Measurements from ENCODE around the gene SMDT1.

SMDT1 gene, protein sequence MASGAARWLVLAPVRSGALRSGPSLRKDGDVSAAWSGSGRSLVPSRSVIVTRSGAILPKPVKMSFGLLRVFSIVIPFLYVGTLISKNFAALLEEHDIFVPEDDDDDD

DNA sequence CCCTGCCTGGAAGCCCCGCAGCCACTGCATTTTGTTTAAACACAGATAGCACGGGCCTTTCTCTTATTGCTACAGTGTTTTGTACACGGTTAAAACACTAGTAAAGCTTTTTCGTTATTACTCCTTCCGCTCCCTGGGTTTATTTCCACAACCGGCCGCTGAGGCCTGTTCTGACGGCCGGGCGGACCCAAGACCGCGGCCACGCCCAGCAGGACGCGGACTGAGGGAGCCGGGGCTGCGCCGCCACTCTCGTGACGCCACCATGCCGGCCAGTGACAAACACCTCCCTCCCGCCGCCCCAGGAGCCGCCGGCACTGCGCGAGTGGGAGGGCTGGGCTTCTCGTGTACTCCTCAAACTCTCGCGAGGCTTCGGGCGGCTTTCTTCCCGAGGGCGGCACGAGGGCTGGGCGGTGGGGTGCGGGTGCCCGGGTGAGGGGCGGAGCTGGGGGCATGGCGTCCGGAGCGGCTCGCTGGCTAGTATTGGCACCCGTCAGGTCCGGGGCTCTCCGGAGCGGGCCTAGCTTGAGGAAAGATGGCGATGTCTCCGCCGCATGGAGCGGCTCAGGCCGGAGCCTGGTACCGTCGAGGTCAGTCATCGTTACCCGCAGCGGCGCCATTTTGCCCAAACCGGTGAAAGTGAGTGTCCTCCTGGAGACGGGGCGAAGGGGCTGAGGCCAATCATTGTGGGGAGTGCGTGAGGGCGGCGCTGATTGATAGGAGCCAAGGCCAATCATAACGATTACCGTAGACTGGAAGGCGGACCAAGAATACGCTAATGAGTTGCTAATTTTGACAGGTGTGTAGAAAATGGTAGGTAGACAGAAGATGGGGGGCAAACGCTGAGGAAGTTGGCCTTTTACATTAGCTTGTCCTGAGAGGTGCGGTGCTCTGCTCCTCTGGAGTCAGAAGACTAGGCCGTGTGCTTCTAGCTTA lies at the start of gene SMDT1:
Gene SMDT1, plus strand, starts transcription at position 382 of the 933 bp plus-strand sequence. Its CDS starts 69 bp downstream, at position 451.
- DNase-seq (ENCODE audit: low read depth in 1 of 2, low spot score in 1 of 2): peak; percentile 96

DNA sequence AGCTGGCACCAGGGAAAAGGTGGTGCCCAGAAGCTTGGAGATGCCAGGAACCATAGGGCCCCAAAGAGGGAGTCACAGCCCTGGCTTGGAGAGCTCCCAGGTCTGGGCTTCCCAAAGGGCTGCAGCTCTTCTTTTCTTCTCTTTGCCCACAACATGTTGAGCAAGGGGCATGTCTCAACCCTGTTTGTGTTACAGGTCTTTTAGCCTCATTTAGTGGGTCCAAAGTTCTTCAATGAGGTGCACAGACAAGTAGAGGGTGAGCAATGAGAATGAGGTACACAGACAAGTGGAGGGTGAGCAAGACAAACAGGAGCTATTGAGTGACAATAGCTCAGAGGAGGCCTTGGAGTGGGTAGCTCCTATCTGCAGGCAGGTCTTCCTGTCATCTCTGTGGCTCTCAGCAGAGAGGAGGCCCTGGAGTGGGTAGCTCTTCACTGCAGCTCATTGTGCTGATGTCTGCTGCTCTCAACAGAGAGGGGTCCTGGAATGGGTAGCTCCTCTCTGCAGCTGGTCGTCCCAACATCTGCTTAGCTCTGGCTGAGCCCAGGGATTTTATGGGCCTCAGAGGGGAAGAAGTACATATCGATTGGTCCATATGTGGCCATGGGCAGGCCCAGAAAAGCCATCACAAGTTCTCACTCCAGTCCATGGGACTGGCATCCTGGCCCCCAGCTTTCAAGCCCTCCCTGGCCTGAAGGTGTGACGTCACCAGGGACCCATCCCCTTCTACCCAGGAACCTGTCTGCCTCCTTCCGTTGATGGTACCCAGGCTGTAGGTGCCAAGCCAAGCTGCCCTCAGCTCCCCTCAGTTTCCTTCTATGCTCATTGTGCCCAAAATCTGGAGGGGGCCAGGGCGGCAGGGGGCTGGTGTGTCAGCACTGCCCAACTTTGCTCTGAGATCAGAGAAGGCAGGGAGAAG lies 46.0 kb upstream of the SMDT1 start:
- no peak for DNase-seq (ENCODE audit: low read depth in 1 of 2, low spot score in 1 of 2)

DNA sequence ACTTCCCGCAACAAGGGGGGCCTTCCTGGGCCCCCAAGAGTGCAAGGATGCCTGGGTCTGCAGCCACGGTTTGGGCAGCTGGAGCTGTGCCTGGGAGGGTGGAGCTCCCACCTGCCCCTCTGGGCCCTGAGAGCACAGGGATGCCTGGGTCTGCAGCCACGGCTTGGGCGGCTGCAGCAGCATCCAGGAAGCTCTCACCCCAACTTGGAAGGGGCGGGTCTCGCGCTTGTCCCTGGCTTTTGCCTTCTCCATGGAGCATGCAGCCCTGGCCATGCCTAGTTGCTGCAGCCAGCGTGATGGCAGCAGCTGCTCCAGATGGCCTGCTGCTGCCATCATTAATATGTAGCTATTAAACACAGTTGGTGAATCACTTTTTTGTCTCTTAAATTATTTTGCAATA lies 44.2 kb upstream of the SMDT1 start:
- DNase-seq (ENCODE audit: low read depth in 1 of 2, low spot score in 1 of 2): no peak

DNA sequence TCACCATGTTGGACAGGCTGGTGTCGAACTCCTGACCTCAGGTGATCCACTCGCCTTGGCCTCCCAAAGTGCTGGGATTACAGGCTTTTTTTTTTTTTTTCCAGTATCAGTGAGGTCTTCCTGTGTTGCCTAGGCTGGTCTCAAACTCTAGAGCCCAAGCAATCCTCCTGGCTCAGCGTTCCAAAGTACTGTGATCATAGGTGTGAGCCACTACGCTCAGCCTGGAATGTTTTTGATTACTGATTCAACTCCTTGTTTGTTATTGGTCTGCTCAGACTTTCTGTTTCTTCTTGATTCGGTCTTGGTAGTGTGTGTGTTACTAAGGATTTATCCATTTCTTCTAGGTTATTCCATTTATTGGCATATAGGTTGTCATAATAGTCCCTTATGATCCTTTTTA lies 40.2 kb upstream of the SMDT1 start:
- no peak for DNase-seq (ENCODE audit: low read depth in 1 of 2, low spot score in 1 of 2)

DNA sequence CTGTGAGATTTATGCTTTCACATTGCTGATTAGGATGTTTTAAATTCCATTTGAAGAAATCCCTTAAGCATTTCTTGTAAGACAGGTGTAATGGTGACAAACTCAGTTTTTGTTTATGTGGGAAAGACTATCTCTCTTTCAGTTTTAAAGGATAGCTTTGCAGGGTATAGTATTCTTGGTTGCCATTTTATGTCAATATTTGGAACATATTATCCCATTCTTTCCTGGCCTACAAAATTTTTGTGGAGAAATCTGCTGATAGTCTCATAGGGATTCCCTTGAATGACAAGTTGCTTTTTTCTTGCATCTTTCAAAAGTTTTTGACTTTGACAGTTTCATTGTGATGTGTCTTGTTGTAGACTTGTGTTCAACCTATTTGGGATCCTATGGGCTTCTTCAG lies 37.7 kb upstream of the SMDT1 start:
- no peak for DNase-seq (ENCODE audit: low read depth in 1 of 2, low spot score in 1 of 2)

DNA sequence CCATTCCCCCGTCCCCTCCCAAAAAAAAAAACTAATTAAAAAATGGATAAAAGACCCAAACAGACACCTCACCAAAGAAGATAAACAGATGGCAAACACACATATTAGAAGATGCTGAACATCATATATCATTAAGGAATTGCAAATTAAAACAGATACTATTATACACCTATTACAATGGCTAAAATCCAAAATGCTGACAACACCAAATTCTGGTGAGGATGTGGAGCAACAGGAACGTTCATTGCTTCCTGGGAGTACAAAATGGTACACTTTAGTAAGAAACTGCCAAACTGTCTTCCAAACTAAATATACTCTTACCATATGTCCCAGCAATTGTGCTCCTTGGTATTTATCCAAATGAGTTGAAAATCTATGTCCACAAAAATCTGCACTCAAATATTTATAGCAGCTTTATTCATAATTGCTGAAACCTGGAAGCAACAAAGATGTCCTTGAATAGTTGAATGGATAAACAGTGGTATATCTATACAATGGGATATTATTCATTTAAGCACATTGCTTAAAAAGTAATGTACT lies 28.8 kb upstream of the SMDT1 start:
- DNase-seq (ENCODE audit: low read depth in 1 of 2, low spot score in 1 of 2): no peak

DNA sequence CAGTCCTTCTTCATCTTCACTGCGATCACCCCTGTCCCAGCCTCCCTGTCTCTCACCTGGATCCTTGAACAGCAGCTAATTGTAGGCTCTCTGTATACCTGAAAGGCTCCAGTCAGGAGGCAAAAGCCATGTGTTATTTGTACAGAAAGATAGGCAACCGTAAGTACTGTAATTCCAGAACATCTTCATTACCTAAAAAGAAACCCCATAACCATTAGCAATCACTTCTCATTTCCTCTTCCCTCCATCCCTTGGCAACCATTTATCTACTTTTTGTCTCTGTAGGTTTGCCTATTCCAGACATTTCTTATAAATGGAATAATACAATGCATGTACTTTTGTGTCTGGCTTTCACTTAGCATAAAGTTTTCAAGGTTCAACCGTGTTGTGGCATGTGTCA lies 26.7 kb upstream of the SMDT1 start:
- no peak for DNase-seq (ENCODE audit: low read depth in 1 of 2, low spot score in 1 of 2)

DNA sequence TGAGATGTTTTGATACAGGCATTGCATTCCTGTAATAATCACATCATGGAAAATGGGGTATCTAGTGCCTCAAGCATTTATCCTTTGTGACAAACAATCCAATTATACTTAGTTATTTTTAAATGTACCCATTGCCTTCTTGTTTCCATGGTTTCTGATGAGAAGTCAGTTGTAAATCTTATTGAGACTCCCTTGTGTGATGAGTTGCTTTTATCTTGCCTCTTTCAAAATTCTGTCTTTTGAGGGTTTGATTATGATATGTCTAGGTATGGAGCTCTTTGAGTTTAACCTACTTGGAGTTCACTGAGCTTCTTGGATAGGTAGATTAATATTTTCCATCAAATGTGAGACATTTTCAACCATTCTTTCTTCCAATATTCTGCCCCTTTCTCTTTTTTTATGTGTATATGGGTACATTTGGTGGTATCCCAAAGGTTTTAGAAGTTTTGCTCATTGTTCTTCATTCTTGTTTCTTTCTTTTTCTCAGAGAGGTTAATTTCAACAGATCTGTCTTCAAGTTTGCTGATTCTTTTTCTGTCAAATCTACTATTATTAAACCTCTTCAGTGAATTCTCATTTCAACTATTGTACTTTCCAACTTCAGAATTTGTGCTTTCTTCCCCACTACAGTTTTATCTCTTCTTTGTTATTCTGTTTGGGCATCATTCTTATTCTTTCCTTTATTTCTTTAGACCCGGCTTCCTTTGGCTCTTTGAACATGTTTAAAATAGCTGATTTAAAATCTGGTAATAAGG lies 22.6 kb upstream of the SMDT1 start:
- no peak for DNase-seq (ENCODE audit: low read depth in 1 of 2, low spot score in 1 of 2)

DNA sequence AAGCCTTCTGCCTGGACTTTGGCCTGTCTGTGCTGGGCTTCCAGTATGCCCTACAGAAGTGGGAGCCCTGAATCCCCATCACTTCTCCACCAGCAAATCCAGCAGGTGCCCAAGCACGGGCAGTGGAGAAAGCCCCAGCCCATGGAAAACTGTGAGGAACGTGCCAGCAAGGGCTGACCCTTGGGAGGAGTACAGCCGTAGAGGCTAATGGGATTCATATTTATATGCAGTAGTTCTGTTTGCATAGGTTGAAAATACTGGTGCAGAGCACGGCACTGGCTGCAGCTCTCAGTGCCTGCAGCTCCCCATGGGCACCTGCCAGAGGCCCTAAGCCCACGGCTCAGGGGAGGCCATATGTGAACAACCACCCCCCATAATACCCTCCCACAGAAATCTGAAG lies 19.0 kb upstream of the SMDT1 start:
- no peak for DNase-seq (ENCODE audit: low read depth in 1 of 2, low spot score in 1 of 2)

DNA sequence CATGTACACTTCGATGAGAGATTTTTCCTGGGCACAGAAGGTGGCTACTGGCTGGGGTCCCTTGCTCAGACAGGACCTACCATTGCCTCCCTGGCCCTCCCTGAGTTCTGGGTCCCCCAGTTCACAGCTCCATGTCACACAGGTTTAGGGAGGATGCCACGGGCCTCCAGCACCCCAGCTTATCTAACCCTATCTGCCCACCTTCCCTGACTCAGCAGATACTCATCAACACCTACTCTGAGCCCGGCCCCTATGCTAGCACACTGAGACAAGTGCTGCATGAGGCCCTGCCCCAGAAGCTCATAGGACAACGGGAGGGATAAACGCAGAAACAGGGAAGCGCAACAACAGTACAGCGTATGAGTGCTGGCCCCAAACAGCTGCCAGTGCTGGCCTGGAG lies 18.5 kb upstream of the SMDT1 start:
- DNase-seq (ENCODE audit: low read depth in 1 of 2, low spot score in 1 of 2): no peak

DNA sequence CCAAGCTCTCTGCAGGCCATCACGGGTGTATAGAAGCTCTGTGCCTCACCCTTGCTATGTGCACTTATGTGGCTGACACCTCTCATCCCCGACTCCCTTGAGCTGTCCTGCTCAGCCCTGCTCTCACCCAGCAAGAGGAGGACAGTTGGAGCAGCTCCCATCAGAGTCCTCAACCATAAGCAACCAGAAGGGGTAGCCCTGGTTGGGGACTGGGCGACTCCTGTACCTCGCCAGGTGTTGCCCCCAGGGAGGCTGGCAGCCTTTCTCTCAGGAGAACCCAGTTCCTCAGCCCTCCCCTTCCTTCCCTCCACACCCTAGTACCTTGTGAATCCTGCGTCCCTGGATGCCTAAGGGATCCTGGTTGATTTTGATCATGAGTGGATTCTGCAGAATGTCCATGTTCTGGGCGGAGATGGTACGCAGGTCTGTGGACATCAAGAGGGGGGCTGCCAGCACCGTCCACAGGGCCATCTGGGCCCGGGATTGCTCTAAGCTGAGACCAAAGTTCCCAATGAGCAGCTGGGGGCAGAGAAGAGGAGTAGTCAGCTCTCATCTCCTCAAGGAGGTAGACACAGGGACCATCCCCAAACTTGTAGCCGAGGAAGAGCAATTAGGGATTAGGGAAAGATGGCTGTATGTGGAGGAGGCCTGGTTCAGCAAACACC lies 16.9 kb upstream of the SMDT1 start:
- no peak for DNase-seq (ENCODE audit: low read depth in 1 of 2, low spot score in 1 of 2)

DNA sequence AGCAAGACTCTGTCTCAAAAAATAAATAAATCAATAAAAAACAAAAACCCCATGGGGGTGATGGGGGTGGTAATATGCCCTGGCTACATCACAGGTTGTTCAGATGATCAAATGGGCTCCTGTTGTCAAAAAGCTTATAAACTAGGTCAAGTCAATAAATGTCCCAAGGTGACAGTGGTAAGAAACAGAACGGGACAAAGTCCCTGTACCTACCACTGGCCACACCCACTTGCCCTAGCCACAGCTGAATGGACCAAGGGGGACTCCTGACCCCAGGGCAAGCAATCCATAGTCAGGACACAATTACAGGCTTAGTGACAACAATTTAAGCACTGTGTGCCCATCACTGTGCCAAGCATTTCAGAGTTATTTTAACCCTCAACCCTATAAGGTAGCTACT lies 14.9 kb upstream of the SMDT1 start:
- DNase-seq (ENCODE audit: low read depth in 1 of 2, low spot score in 1 of 2): no peak

DNA sequence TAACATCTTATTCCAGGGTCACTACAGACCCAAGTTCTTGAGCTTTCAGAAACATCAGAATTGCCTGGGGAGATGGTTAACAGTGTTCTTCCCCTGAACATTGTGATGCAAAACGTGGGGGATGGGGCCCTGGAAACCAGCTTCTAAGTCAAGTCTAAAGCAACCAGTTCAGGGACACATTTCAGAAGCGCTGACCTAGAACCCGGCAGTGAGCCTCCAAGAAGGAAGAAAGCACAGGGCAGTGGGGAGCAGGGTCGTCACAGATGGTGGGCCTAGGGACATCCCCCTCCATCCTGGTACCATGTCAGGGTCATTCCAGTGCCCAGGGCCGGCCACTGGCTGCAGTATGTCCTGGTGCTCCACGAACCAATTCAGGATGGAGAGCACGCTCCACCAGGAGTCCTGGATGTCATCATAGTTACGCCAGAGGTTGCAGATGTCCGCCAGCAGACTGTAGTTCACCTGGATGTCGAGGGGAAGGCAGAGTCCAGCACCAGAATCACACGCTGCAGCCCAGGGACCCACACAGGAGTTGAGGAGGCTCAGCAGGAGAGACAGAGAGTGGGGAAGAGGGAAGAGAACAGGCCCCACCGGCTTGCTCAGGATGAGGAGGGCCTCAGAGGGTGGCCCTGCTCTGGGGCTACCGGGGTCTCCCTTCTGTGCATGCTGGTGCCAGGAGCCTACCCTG lies 13.9 kb upstream of the SMDT1 start:
- no peak for DNase-seq (ENCODE audit: low read depth in 1 of 2, low spot score in 1 of 2)

DNA sequence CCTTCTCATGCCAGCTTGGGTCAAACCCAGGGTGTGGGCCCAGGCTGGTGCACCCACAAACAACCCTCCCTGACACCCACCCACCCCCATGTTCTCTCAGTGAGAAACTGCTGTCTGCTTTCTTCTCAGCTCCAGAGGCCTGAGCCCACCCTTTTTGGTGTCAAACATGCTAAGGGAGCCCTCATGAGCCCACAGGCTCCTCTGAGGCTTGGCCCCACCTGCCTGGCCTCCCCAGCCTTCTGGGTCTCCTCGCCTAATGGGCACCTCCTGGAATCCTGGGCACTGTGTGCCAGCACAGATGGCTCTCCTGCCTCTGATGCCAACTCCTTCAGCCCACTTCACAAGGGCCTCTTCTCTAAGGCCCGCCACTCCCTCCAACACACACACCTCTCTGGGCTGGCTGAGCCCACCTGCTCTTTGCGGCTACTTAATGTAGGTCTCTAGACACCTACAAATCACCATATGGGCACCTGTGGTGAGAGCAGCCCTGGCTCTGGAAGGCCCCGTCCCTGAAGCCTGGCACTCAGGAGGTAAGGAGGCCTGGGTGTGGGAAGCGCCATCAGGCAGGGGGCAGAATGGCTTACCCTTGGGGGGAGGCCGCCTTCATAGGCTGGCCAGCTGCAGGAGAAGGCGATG lies 13.3 kb upstream of the SMDT1 start:
- DNase-seq (ENCODE audit: low read depth in 1 of 2, low spot score in 1 of 2): no peak

DNA sequence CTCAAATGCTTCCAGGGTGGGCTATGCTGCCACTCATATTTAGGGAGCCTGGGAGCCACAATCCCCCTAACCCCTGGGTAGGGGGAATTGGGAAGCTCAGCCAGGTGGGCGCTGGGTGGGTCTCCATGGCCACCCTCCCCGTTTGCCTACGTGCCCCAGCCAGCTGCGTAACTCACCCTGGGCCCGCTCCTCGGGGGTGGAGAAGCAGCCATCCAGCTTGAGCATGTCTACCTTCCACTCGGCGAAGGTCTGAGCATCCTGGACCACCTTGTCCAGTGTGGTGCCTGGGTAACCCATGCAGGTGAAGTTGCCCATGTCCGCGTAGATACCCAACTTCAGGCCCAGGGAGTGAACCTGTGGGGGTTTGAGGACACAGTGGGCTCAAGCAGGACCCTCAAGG lies 12.6 kb upstream of the SMDT1 start:
- DNase-seq (ENCODE audit: low read depth in 1 of 2, low spot score in 1 of 2): no peak

DNA sequence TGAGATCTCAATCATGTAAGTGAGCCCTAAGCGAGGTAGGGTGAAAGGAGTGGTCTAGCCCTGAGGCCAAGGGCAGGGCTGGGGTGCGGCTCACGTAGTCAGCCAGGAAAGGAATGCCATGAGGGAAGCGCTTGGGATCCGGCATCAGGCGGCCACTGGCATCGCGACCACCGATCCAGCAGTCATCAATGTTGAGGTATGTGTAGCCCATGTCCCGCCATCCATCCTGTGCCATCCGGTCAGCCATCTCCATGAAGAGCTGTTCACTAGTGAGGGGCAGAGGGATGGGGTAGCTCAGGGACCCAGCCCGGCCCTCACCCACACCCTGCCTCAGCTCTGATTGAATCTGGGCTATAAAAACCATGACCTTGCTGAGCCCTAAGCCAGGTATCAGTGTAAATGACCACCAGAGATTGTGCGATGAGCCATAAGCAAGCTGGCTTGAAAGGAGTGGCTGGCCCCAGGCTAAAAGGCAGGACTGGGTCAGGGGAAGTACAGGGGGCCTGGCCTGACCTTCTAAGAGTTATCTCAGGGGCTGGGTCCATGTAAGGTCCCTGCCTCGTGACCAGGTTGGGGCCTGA lies 11.7 kb upstream of the SMDT1 start:
- no peak for DNase-seq (ENCODE audit: low read depth in 1 of 2, low spot score in 1 of 2)

DNA sequence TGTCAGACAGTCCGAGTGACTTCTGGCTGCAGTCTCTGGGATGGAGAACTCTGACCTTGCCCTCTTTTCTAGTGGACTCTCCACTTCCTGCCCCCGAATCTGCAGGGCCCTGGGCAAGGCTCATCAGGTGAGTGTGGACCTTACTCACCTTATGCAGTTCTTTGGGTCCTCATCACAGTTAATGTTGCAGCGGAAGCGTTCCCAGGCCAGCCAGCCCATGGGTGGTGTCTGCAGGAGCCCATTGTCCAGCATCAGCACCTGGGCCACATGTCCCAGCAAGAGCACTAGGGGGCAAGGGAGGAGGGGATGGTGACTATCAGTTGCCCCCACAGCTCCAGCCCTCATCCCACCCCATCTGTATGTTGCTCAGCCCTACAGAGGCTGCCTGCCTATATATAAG lies 11.2 kb upstream of the SMDT1 start:
- DNase-seq (ENCODE audit: low read depth in 1 of 2, low spot score in 1 of 2): no peak

DNA sequence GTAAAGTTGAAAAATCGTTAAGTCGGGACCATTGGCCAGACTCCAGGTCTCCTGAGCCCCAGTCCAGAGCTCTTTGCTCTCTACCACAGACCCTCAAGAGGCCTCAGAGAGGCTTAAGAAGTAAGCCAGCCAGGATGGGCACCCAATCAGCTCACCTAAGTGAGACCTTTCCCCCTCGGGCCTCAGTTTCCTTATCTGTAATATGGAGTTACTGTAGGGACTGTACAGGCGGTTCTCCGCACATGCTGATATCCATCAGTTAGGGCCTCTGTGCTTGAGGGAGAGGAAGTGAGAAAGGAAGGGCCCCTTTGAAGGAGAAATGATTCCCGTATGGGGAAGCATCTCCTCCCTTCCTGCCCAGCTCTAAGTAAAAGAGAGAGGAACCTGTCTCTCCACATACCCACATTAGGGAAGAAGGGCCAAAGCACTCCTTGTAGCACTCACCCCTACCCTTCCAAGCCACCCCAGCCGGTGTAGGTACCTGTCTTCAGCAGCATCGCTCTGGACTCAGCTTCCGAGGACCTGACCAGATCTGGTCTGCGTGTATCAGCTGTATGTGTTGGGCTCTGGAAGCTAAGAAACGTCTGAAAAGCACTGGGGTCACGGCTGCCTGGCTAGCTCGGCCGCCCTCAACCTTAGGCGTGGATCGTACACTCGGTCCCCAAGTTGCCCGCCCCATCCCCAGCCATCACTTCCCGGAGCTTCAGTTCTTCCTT lies 9.5 kb upstream of the SMDT1 start:
- no peak for DNase-seq (ENCODE audit: low read depth in 1 of 2, low spot score in 1 of 2)
